Panc1 (cell line): ENCODE results near the gene PCDHAC2. TPM values are rescaled to one million over a fixed set of nuclear protein-coding genes. Genes with fewer than 3 reads are reported as not detected.

Experiments
- ATAC-seq: fragments of 200-7000 bp; cut with Tn5 transposase; 2 replicates; pipeline ENCODE4 v1.9.1; 2020; ENCODE audit warnings: mild to moderate bottlenecking, moderate library complexity
- BruUV-seq: library from RNA; stranded (reverse); fragments of 400-500 nt; replicated peaks from 2 replicates; lab custom pipeline; 2021; lab: Mats Ljungman, UMichigan
- CTCF ChIA-PET: fragments of 300-600 bp; sonication (Branson Sonifier 250); formaldehyde crosslinking; loops from one replicate; lab custom pipeline; 2022; ENCODE audit warnings: antibody characterized with exemption; lab: Charles Lee
- POLR2A ChIA-PET: fragments of 300-600 bp; sonication (Branson Sonifier 250); formaldehyde crosslinking; loops from one replicate; lab custom pipeline; 2022; ENCODE audit warnings: antibody characterized with exemption; lab: Charles Lee
- DNase-seq: peaks from one replicate; pipeline ENCODE4 v3.0.0-alpha.2; 2010; ENCODE audit warnings: low read depth, low spot score
- H3K27ac ChIP-seq: 2 replicates; pipeline ENCODE4 v1.5.1; 2011; ENCODE audit warnings: mild to moderate bottlenecking, low read length, inconsistent platforms
- H3K27me3 ChIP-seq: fragments of 200-500 bp; sonication (Bioruptor generic); 2 replicates; pipeline ENCODE4 v1.6.0; 2014; ENCODE audit warnings: low read length, inconsistent platforms; ENCODE audit not compliant: control insufficient read depth, insufficient read depth
- H3K36me3 ChIP-seq: fragments of 200-500 bp; sonication (Bioruptor generic); 2 replicates; pipeline ENCODE4 v1.5.1; 2014; ENCODE audit warnings: inconsistent platforms, mild to moderate bottlenecking, low read length, moderate library complexity; ENCODE audit not compliant: control insufficient read depth, insufficient read depth
- H3K4me1 ChIP-seq: 2 replicates; pipeline ENCODE4 v1.5.1; 2011; ENCODE audit warnings: inconsistent platforms, mild to moderate bottlenecking, low read length, moderate library complexity; ENCODE audit not compliant: control insufficient read depth, insufficient read depth
- H3K4me3 ChIP-seq, 2 experiments: 2 replicates each; pipeline ENCODE4 v1.5.1; 2011 to 2012; ENCODE audit warnings: low read depth in 2 of 2, low read length in 2 of 2, mild to moderate bottlenecking in 2 of 2, inconsistent platforms in 1 of 2, moderate library complexity in 1 of 2
- H3K9me3 ChIP-seq: fragments of 200-500 bp; sonication (Bioruptor generic); 2 replicates; pipeline ENCODE4 v1.5.1; 2014; ENCODE audit warnings: low read depth, mild to moderate bottlenecking, inconsistent platforms, low read length, moderate library complexity; ENCODE audit not compliant: control insufficient read depth, insufficient read depth
- POLR2AphosphoS5 ChIP-seq: IDR thresholded peaks from 2 replicates; pipeline ENCODE4 v1.6.1; 2012; ENCODE audit warnings: mild to moderate bottlenecking, low read depth, low read length, moderate library complexity
- SIN3A ChIP-seq: IDR thresholded peaks from 2 replicates; pipeline ENCODE4 v1.6.1; 2012; ENCODE audit warnings: low read depth, mild to moderate bottlenecking, low read length, moderate library complexity, borderline replicate concordance; ENCODE audit not compliant: insufficient read depth
- TCF7L2 ChIP-seq: IDR thresholded peaks from 2 replicates; pipeline ENCODE4 v1.6.1; 2011; ENCODE audit warnings: mild to moderate bottlenecking, low read depth, low read length, inconsistent platforms
- in situ Hi-C: cut with HindIII; loops from 2 replicates; pipeline ENCODE4 v1.10.0; 2016; ENCODE audit warnings: low sequenced_read_pairs, low pct_unique_long_range_greater_than_20kb
- intact Hi-C: fragments of 100-400 bp; cut with micrococcal nuclease; formaldehyde crosslinking; loops from one replicate; pipeline ENCODE4 v1.10.0; 2022; ENCODE audit not compliant: unreplicated experiment
- total RNA-seq: library from RNA; stranded (reverse); gene quantifications from one replicate; pipeline ENCODE4 v1.2.1, GENCODE V29; 2021; ENCODE audit not compliant: unreplicated experiment
- TF ChIP-seq, protein P1 (sequence below): fragments of 450-650 bp; IDR thresholded peaks from 2 replicates; pipeline ENCODE4 v1.5.1; 2017; ENCODE audit warnings: mild to moderate bottlenecking
- TF ChIP-seq, protein P2 (sequence below), 2 experiments: IDR thresholded peaks; 2 replicates each; pipeline ENCODE4 v1.6.1; 2011 to 2012; ENCODE audit warnings: low read depth in 2 of 2, control low read depth in 1 of 2, low read length in 1 of 2, mild to moderate bottlenecking in 1 of 2, moderate library complexity in 1 of 2; ENCODE audit not compliant: insufficient read depth in 1 of 2

The PCDHAC2 gene
- total RNA-seq, 1 experiment from 2014 or later = 8.8 TPM

DNA sequence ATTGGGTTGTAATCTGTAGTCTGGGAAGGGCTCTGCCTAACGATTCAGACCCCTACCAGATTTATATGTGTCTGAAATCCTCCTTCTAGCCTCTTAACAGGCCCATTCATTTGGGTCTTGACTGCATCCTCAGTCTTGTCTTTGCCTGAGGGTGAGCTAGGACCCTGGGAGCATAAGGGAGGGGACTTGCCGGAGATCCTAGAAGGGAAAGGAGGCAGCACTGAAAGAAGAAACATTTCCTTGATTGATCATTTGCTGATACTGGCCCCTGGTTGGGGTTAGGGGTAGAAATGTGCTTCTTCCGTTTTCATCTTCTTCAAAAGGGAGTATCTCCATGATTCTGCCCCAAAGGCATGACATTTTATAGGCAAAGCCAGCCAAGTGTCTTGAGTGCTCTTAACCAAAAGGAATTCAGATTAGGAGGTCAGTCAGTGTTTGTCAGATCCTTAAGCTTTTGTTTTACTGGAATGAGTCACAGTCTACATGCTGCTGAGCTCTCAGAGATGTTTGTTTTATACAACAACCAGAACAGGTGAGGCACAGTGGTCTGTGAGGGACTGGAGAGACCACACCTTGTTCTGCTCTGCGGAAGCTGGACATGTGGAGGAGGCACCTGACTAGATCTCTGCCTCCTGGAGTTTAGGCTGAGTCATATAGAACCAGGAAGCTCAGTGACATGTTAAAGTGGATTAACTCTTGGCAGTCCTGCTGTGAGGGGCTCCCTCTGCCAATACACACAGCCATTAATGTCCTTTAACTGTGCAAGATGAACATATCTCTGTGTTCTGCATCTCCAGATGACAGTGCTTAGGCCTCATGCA, 37.7 kb downstream of the PCDHAC2 start:
- DNase-seq = peak; percentile 57
- no peaks in the 10 kb centered on the region for H3K9me3 ChIP-seq
- H3K4me3 ChIP-seq = peak overlapping the region in 1 of 2 experiments; percentile 20; a peak in 2 of 4 replicates
- peaks cover 43% of the 10 kb centered on the region for H3K4me1 ChIP-seq
- no TSS peak for BruUV-seq
- no peaks in the 10 kb centered on the region for H3K27me3 ChIP-seq
- no peaks in the 10 kb centered on the region for H3K36me3 ChIP-seq
- intact Hi-C loops (no loop called here), in situ Hi-C loops (no loop called here)
- ChIA-PET POLR2A (no interaction called here), CTCF (interaction anchor here (1.6 kb wide), 1 partner anchor 36 kb away, joined by 4 read pairs; no protein-coding TSS in a partner anchor)
- H3K27ac ChIP-seq = peak overlapping the region; percentile 88
- ATAC-seq = peak; percentile 93
- peak; percentile 88 for TF ChIP-seq TCF7L2
- TF ChIP-seq, protein P1, sequence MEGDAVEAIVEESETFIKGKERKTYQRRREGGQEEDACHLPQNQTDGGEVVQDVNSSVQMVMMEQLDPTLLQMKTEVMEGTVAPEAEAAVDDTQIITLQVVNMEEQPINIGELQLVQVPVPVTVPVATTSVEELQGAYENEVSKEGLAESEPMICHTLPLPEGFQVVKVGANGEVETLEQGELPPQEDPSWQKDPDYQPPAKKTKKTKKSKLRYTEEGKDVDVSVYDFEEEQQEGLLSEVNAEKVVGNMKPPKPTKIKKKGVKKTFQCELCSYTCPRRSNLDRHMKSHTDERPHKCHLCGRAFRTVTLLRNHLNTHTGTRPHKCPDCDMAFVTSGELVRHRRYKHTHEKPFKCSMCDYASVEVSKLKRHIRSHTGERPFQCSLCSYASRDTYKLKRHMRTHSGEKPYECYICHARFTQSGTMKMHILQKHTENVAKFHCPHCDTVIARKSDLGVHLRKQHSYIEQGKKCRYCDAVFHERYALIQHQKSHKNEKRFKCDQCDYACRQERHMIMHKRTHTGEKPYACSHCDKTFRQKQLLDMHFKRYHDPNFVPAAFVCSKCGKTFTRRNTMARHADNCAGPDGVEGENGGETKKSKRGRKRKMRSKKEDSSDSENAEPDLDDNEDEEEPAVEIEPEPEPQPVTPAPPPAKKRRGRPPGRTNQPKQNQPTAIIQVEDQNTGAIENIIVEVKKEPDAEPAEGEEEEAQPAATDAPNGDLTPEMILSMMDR = no peak

DNA sequence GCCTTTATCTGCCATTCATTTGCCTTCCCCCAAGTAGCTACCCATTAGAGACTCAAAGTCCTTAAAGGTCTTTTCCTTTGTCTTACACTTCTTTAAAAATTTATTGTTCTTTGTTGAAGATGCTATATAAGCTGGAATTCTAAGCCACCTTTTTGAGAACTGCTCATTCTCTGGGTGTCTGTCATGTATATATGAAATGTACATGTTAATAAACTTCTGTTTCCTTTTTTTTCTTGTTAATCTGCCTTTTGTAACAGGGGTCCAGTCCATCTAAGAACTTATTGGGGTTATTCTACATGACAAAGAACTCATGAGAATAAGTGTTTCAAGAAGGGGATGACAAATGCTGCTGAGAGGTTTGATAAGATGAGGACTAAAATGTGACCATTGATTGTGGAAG, 41.5 kb downstream of the PCDHAC2 start:
- Histone ChIP-seq H3K27me3 (no peaks in the 10 kb centered on the region), H3K36me3 (no peaks in the 10 kb centered on the region), H3K9me3 (no peaks in the 10 kb centered on the region), H3K4me1 (peaks cover 28% of the 10 kb centered on the region), H3K4me3 (no peak overlapping the region), H3K27ac (no peak overlapping the region)
- CTCF ChIA-PET = no interaction called here
- in situ Hi-C loops (no loop called here), intact Hi-C loops (no loop called here)
- BruUV-seq = no TSS peak
- DNase-seq = no peak
- ATAC-seq = no peak
- POLR2A ChIA-PET = no interaction called here
- no peak for TF ChIP-seq SIN3A
- TF ChIP-seq TCF7L2 = no peak
- TF ChIP-seq, protein P2, sequence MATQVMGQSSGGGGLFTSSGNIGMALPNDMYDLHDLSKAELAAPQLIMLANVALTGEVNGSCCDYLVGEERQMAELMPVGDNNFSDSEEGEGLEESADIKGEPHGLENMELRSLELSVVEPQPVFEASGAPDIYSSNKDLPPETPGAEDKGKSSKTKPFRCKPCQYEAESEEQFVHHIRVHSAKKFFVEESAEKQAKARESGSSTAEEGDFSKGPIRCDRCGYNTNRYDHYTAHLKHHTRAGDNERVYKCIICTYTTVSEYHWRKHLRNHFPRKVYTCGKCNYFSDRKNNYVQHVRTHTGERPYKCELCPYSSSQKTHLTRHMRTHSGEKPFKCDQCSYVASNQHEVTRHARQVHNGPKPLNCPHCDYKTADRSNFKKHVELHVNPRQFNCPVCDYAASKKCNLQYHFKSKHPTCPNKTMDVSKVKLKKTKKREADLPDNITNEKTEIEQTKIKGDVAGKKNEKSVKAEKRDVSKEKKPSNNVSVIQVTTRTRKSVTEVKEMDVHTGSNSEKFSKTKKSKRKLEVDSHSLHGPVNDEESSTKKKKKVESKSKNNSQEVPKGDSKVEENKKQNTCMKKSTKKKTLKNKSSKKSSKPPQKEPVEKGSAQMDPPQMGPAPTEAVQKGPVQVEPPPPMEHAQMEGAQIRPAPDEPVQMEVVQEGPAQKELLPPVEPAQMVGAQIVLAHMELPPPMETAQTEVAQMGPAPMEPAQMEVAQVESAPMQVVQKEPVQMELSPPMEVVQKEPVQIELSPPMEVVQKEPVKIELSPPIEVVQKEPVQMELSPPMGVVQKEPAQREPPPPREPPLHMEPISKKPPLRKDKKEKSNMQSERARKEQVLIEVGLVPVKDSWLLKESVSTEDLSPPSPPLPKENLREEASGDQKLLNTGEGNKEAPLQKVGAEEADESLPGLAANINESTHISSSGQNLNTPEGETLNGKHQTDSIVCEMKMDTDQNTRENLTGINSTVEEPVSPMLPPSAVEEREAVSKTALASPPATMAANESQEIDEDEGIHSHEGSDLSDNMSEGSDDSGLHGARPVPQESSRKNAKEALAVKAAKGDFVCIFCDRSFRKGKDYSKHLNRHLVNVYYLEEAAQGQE (IDR thresholded peaks at IDR 0.05; ENCODE audit: insufficient read depth in 1 of 2, low read depth in 2 of 2, low read length in 1 of 2) = no peak
- no peak for TF ChIP-seq POLR2AphosphoS5
- TF ChIP-seq, protein P1 = no peak
